ENCODE data around the gene USP40. TPM values are rescaled to one million over a fixed set of nuclear protein-coding genes. Genes with fewer than 3 reads are reported as not detected.

Gene USP40
- total RNA-seq, 4 donors from 2014 or later: 70.7 to 99.0 (median 85.7) TPM

DNA sequence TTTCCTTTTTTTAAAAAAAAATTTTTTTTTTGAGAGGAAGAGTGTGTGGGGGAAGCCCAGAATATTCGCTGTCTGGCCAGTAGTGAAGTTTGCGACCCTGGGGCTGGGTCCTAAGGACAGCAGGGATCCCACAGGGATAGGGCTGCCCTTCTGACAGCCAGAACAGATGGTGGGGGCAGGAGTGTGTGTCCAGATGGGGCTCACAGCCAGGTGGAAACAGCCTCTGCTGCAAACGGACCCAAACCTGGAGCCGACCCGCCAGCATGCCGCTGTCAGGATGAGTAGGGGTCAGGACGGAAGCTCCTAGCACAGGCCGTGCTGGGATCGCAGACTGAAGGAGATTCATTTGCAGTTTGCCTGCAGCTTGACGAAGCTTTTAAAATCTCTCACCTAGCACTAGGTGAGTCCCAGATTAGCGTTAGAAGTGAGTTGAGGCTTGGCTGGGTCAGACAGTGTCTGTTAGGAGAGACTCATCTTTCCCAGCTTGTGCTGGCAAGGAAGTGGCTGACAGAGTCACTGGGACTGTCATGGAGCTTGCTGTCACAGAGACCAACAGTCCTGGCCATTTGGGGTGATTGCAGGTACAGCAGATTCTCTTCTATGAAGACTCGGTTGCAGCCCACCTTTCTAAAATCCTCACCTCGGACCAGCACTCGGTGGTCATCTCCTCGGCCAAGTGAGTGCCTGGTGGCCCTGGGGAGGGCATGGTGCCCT lies 118.9 kb downstream of the USP40 start:
- Histone ChIP-seq H3K27me3 (no peaks in the 10 kb centered on the region), H3K4me3 (replicated peaks in 1 of 3) (no peak overlapping the region), H3K36me3 (peaks cover 33 to 54% of the 10 kb centered on the region in 2 donors), H3K9me3 (no peaks in the 10 kb centered on the region), H3K27ac (no peak overlapping the region), H3K4me1 (no peaks in the 10 kb centered on the region)
- intact Hi-C loops (cut with DNase I): loop anchor here (10.0 kb wide), 1 partner anchor 173 kb away; no protein-coding TSS in a partner anchor
- DNase-seq: peak in 1 of 2 donors; percentile 1
- no peak for TF ChIP-seq POLR2A (IDR thresholded peaks at IDR 0.05)
- TF ChIP-seq, protein P1, sequence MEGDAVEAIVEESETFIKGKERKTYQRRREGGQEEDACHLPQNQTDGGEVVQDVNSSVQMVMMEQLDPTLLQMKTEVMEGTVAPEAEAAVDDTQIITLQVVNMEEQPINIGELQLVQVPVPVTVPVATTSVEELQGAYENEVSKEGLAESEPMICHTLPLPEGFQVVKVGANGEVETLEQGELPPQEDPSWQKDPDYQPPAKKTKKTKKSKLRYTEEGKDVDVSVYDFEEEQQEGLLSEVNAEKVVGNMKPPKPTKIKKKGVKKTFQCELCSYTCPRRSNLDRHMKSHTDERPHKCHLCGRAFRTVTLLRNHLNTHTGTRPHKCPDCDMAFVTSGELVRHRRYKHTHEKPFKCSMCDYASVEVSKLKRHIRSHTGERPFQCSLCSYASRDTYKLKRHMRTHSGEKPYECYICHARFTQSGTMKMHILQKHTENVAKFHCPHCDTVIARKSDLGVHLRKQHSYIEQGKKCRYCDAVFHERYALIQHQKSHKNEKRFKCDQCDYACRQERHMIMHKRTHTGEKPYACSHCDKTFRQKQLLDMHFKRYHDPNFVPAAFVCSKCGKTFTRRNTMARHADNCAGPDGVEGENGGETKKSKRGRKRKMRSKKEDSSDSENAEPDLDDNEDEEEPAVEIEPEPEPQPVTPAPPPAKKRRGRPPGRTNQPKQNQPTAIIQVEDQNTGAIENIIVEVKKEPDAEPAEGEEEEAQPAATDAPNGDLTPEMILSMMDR (IDR thresholded peaks at IDR 0.05): no peak
- WGBS, 2 donors: 95 to 96% methylated on average over 13 to 15 of the region's 15 CpGs

DNA sequence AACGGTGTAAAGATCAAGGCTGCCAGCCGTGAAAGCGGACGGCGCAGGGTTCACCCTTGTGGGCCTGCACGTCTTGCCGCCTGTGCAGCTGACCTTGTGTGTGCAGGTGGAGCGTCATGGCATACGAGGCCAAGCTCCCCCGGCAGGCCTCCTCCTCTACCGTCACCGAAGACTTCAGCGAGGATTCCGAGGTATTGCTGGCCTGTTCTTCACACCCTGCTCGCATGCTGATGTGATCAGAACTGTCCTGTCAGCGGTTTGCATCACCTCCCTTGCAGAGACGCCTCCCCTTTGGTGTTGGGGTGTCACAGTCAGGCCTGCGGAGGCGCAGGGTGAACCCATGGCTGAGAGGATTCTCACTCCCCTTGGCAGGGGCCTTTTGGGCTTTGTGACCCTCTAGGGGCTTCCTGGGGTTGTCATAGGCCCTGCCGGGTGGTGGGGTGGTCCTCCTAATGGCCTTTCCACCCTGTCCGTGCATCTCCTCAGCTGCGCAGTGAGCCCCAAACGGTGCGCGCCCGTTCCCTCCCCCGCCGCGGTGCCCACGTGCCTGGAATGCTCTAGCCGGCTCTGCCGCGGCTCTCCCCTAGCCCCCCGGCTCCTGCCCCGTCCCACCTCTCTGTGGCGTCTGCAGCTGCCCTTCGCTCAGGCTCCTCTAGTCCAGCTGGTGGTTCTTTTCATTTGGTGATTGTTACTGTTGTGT lies 119.8 kb downstream of the USP40 start:
- TF ChIP-seq, protein P1 (IDR thresholded peaks at IDR 0.05): no peak
- TF ChIP-seq POLR2A (IDR thresholded peaks at IDR 0.05): no peak
- peak in 1 of 2 donors; percentile 1 for DNase-seq
- Histone ChIP-seq H3K27me3 (no peaks in the 10 kb centered on the region), H3K27ac (no peak overlapping the region), H3K9me3 (no peaks in the 10 kb centered on the region), H3K4me1 (peaks cover 0 to 4% of the 10 kb centered on the region in 2 donors), H3K4me3 (replicated peaks in 1 of 3) (no peak overlapping the region), H3K36me3 (peaks cover 26 to 45% of the 10 kb centered on the region in 2 donors)
- intact Hi-C loops (cut with DNase I): loop anchor here (10.0 kb wide), 1 partner anchor 172 kb away; no protein-coding TSS in a partner anchor
- WGBS, 2 donors: 95% methylated on average over 33 to 37 of the region's 37 CpGs

GRCh38 chr2:233446121-233446520 lies 120.5 kb downstream of the USP40 start:
- Histone ChIP-seq H3K4me3 (replicated peaks in 1 of 3) (no peak overlapping the region), H3K27me3 (no peaks in the 10 kb centered on the region), H3K36me3 (peaks cover 26 to 40% of the 10 kb centered on the region in 2 donors), H3K27ac (no peak overlapping the region), H3K4me1 (peaks cover 0 to 4% of the 10 kb centered on the region in 2 donors), H3K9me3 (no peaks in the 10 kb centered on the region)
- WGBS, 2 donors: 88 to 93% methylated on average over 1 of the region's 1 CpG
- TF ChIP-seq, protein P1 (IDR thresholded peaks at IDR 0.05): no peak
- no peak for TF ChIP-seq POLR2A (IDR thresholded peaks at IDR 0.05)
- peak in 1 of 2 donors; percentile 0 for DNase-seq
- intact Hi-C loops (cut with DNase I): loop anchor here (10.0 kb wide), 1 partner anchor 171 kb away; no protein-coding TSS in a partner anchor

- Histone ChIP-seq H3K27me3 (no peaks in the 10 kb centered on the region), H3K9me3 (no peaks in the 10 kb centered on the region), H3K4me1 (peaks cover 0 to 4% of the 10 kb centered on the region in 2 donors), H3K4me3 (replicated peaks in 1 of 3) (no peak overlapping the region), H3K27ac (no peak overlapping the region), H3K36me3 (peaks cover 19 to 32% of the 10 kb centered on the region in 2 donors)
- WGBS, 2 donors: 95 to 97% methylated on average over 18 of the region's 18 CpGs
- peak in 1 of 2 donors; percentile 1 for DNase-seq
- intact Hi-C loops (cut with DNase I): loop anchor here (2.0 to 10.0 kb wide), 2 partner anchors 42 to 170 kb away; no protein-coding TSS in a partner anchor
- TF ChIP-seq, protein P1 (IDR thresholded peaks at IDR 0.05): no peak
- TF ChIP-seq POLR2A (IDR thresholded peaks at IDR 0.05): no peak
These were observed 121.3 kb downstream of the USP40 start for GRCh38 chr2:233445152-233445830.

Measured in thyroid gland (tissue), 4 donors.